HG03139 (cell line): ENCODE measurements around the gene SPPL2B.
"Not testable (repeated sequence)": the region's sequence is repeated elsewhere in the genome, so short reads cannot be mapped to it uniquely, and the experiment has no call there.

Experiments used
- ATAC-seq: cut with Tn5 transposase; IDR thresholded peaks from one replicate; pipeline ENCODE4 v1.9.1; 2021; ENCODE audit not compliant: unreplicated experiment

Gene SPPL2B

GRCh38 chr19:2336528-2337328, 8.2 kb downstream of the SPPL2B start:
- ATAC-seq: no peak

GRCh38 chr19:2337329-2337707, 8.8 kb downstream of the SPPL2B start:
- no peak for ATAC-seq

- no peak for ATAC-seq
Measured at GRCh38 chr19:2338055-2338615, 9.7 kb downstream of the SPPL2B start.

- ATAC-seq: no peak
Measured at GRCh38 chr19:2338751-2339643, 10.5 kb downstream of the SPPL2B start.

- ATAC-seq: no peak
Measured at GRCh38 chr19:2339644-2340310, 11.3 kb downstream of the SPPL2B start.

- no peak for ATAC-seq
Measured at GRCh38 chr19:2340496-2341243, 12.2 kb downstream of the SPPL2B start.

GRCh38 chr19:2341244-2341751, 12.8 kb downstream of the SPPL2B start:
- ATAC-seq: no peak

GRCh38 chr19:2341982-2342381, 13.5 kb downstream of the SPPL2B start:
- ATAC-seq: no peak

GRCh38 chr19:2342656-2343288, 14.3 kb downstream of the SPPL2B start:
- no peak for ATAC-seq

- ATAC-seq: no peak
Measured at GRCh38 chr19:2343289-2343982, 15.0 kb downstream of the SPPL2B start.

GRCh38 chr19:2344381-2344870, 15.9 kb downstream of the SPPL2B start:
- ATAC-seq: no peak

- ATAC-seq: no peak
Measured at GRCh38 chr19:2345076-2345475, 16.6 kb downstream of the SPPL2B start.

- ATAC-seq: no peak
Measured at GRCh38 chr19:2345794-2346663, 17.5 kb downstream of the SPPL2B start.

GRCh38 chr19:2349818-2350217, 21.3 kb downstream of the SPPL2B start:
- not testable (repeated sequence) for ATAC-seq

GRCh38 chr19:2350656-2351055, 22.2 kb downstream of the SPPL2B start:
- no peak for ATAC-seq

- ATAC-seq: no peak
Measured at GRCh38 chr19:2351591-2351990, 23.1 kb downstream of the SPPL2B start.

- no peak for ATAC-seq
Measured at GRCh38 chr19:2352121-2352520, 23.6 kb downstream of the SPPL2B start.
